Measurements from ENCODE around the gene DNAH5.

DNAH5 gene

DNA sequence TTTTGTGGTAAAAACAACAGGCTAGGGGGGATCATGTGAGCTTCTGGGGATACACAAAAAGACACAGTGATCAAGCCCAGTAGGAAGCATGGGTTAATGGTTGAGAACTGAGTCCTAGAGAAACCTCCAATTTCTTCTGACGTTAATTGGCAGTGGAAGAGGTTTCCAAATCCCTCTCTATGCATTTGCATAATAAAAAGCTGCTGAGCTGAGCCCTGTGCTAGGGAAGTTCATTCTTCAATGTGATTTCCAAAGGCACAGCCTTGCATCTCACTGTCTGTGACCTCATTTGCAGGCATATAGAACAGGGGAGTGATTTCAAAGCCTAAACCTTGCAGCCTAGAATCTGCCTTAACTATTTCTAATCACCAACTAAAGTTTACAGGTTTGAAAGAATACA is 812 bp downstream of the DNAH5 start:
- no peak for DNase-seq (ENCODE audit: low read depth)

DNA sequence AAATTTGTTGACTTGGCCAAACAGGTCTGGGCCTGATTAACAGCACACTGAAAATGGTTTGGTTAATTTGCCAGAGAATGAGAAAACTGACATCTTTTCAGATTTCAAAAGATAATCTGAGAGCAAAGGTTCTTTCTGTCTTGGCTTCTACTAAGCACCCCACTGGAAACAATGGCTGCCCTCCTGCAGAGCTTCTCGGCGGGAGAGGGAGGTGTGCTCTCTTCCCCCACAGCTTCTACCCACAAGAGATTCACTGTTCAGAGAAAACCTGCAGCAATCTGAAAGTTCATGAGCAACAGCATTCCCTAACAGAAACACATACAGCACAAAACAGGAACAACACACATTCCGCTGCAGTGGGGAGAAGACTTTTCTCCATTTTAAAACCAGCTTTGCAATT is 3.0 kb downstream of the DNAH5 start:
- no peak for DNase-seq (ENCODE audit: low read depth)

- DNase-seq (ENCODE audit: low read depth), result no peak
These were observed 4.8 kb downstream of the DNAH5 start for GRCh38 chr5:13939638-13940037.

- DNase-seq (ENCODE audit: low read depth), result no peak
These were observed 9.6 kb downstream of the DNAH5 start for GRCh38 chr5:13934921-13935320.

- DNase-seq (ENCODE audit: low read depth), result no peak
These were observed 10.4 kb downstream of the DNAH5 start for GRCh38 chr5:13934125-13934524.

DNA sequence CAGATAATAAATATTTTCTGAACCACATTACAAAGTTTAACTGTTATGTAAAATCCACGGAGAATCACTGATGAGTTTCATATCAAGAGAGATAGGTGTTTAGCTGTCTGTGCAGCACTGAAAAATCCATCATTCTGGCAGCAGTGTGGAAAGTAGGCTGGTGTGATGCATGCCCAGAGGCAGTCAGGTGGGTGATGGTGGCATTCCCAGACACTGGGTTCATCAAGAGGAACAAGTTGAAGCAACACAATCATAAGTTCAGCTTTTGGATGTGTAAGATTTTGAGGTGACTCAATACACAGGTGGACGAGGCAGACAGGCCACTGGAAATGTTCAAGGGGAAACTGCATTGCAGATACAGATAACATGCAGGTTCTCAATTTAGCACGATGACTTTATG is 11.9 kb downstream of the DNAH5 start:
- no peak for DNase-seq (ENCODE audit: low read depth)

- DNase-seq (ENCODE audit: low read depth), result no peak
These were observed 12.5 kb downstream of the DNAH5 start for GRCh38 chr5:13932011-13932410.

DNA sequence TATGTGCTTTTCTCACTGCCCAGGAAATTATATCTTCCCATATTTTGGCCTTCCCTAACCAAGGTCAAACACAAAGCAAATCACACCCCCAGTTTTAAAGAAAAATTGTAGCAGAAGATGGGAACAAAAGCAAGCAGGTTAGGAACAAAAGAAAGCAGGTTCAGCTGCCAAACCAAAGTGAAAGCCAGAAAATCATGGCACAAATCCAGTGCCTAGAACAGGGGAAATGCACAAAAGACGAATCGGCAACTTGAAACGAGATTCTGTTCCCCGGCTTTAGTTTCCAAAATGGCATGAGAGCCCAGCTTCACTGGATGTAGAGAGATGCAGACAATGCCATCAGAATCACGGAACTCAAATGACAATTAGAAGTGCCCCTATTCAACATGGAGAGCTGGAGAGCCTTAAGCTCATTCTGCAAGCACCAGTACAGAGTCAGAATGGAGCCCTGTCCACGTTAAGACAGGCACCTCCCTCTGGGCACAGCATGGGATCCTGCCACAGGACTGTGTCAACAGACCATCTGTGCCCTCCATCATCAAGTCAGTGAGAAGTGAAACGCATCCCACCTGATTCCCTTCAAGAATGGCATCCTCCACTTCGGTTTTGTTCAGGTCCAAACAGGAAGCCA is 13.8 kb downstream of the DNAH5 start:
- DNase-seq (ENCODE audit: low read depth), result no peak

DNA sequence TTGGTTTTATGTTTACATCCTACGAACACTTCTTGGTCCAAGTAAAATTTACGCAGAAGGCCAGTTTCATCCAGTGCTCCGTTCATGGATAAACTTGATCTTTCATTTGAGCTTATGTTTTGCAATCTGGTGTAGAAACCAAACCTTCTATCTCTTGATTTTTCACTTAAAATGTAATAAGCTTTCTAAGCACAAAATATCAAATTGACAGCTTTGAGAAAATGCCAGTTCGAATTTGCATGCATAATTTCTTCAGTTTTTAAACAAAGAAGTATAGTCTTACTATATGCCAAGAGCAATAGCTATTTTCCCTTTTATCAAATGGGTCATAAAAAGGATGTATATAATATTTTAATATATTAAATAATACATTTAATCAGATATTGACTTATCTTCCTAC is 17.8 kb downstream of the DNAH5 start:
- DNase-seq (ENCODE audit: low read depth), result no peak

DNA sequence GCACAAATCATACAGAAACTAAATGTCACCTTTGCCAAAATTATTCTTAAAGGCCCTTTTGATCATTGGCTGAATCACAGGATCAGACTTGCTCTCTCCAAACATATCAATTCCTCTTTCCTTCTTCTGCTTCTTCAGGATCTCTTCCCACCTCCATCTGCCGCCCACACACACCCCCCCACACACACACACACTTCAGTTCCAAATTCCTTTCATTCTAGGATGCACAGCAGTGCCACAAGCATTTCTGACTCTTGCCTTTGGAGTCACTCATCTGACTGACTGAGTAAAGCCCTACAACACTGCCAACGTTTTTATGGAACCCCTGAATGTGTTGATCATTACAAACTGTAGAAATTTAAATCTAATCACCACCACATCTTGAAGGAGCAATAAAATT is 22.9 kb downstream of the DNAH5 start:
- no peak for DNase-seq (ENCODE audit: low read depth)

- no peak for DNase-seq (ENCODE audit: low read depth)
These were observed 24.7 kb downstream of the DNAH5 start for GRCh38 chr5:13919786-13920185.

DNA sequence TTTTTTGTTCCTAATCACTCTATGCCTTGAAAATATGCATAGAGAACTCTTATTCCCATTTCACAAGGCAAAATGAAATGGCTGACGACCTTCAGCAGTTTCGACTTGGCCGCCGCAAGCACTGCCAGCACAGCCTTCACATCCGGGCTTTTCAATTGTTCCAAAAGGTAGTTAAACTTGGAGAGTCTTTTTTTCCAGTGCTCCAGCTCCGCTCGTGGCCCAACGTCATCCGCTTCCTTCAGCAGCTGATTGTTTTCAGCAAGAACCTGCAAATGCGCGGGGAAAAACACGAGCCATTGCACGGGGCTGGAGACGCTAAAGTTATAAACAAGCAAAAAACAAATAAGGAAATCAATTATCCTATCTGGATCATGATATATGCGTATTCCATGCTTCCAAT is 25.4 kb downstream of the DNAH5 start:
- no peak for DNase-seq (ENCODE audit: low read depth)

DNA sequence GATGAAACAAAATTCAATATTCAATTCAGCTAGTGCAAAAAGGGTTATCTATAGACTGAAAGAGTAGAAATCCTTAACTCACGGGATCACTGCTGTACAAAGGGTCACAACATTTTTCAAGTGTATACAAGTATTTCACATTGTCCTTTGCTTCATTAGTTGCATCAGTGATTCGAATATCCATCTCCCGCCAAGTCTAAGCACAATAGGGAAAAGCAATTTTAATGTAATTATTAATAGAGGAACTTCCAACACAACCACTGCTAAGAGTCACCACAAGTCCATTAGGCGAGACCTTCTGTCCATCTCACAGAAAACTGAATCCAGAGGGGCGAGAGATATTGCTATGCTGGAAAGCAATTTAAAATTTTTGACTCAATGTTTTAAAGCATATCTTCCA is 27.4 kb downstream of the DNAH5 start:
- no peak for DNase-seq (ENCODE audit: low read depth)

- DNase-seq (ENCODE audit: low read depth), result no peak
These were observed 30.5 kb downstream of the DNAH5 start for GRCh38 chr5:13913962-13914361.

DNA sequence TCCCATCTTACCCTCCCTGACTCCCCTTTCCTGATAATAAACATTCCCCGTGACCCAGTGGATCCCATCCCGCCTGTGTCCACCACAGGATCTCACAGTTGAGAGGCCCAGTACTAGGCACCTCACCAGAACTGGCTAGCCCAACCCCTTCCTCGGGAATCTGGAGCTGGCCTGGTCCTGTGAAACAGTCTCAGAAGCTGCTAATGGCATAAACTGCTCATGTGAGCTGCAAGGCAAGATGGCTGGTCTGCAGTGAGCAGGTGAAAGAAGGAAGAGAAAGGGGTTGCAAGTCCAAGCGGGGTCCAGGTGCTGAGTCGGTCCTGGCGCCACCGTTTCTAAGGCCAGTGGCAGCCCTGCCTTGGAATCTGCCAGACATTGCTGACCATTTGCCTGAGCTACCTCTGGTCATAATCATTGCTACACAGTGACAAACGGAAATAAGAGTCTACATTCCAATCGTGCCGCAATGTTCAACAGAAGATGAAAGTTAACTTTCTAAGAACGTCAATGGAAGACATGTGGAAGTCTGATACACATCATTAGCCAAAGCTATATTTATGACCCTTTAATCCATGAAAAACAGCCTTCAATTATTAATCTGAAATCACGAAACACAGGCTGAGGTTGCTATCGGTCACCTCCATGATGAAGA is 33.7 kb downstream of the DNAH5 start:
- DNase-seq (ENCODE audit: low read depth), result no peak

GRCh38 chr5:13910201-13910600 is 34.3 kb downstream of the DNAH5 start:
- DNase-seq (ENCODE audit: low read depth), result no peak

- no peak for DNase-seq (ENCODE audit: low read depth)
These were observed 35.2 kb downstream of the DNAH5 start for GRCh38 chr5:13909271-13909670.

DNA sequence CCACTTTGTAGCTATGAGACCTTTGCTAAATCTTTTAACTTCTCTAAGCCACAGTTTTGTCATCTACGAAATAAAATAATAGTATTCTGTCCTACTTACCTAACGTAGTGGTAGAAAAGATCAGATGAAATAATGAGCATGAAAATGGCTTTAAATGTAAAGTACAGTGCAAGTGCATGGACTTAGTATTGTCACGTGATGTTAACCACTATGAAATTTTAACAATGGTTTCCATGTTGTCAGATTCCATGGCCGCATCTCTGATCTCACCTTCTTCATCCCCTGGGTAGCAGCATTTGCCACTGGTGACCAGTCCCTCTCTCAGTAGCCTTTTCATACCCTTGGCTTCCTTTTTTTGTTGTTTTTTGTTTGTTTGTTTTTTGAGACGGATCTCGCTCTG is 45.9 kb downstream of the DNAH5 start:
- DNase-seq (ENCODE audit: low read depth), result no peak

DNA sequence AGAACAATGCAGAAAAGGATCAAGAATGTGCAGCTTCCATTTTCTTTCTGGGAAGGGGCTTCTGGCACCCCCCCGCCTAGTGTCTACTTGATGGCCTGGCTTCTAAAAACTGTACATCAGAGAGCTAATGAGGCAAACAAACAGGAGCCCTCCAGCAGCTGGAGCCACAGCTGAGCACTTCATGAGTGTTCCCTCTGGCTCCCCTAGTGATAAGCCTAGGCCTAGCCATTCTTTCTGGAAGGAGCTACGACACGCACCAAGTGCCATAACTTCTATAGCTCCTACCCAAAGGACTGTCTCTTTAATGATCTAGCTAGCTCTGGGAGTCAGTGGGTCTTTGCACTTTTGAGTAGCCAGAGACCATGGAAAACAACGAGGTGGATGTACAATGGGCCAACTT is 66.1 kb downstream of the DNAH5 start:
- no peak for DNase-seq (ENCODE audit: low read depth)

DNA sequence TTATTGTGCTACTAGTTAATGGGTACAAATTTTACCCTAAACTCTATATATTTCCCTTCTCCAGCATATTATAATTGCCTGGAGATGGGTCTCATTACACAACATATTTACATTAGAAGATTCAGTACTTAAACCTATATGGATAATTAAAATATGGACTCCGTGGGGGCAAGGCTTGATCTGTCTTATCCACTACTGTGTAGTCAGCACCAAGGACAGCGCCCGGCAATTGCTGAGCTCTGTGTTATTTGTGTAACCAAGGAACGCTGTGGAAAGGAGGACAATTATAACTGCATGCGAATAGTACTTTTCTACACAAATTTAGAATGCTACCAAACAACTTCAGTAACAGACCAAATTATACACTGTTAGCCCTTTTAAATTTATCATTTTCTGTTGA is 77.7 kb downstream of the DNAH5 start:
- DNase-seq (ENCODE audit: low read depth), result no peak

DNA sequence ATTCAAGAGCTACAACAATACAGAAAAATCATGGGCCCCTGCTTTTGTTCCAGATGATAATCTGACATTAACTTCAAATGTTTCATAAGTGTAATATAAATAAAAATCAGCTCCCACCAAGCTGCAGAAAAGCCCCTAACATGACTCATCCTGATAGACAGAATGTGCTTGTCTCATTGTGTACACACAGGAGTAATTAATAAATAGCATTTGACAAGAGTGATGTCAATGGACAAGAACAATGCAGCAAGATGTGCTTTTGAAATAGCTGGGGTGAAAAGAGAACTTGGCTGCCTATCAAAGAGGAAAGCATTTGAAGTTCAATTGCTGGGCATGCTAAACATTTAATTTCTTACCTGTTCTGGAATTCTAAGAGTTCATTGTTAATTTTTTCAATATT is 79.2 kb downstream of the DNAH5 start:
- no peak for DNase-seq (ENCODE audit: low read depth)

DNA sequence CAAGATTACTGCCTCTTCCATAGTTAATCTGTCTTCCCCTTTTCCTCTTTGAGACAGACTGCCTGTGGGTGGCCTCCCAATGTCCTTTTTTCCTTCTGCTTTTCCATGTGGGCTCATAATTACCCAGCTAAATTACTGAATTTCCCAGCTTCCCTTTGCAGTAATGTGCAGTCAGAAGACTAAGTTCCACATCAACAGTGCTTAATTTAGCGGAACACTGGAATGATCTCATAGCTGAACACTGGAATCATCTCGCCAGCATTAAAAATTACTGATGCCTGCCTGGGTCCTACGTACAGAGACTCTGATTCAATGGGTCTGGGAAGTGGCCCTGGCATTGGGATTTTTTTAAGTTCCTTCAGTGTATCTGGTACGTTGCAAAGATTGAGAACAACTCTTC is 84.3 kb downstream of the DNAH5 start:
- DNase-seq (ENCODE audit: low read depth), result no peak

GRCh38 chr5:13859270-13860065 is 85.0 kb downstream of the DNAH5 start:
- no peak for DNase-seq (ENCODE audit: low read depth)

All from activated T-helper 1 cell treated with Interleukin-2 at 50 U/mL for 16 hours (primary cell).